Adrenal gland (tissue), 12 donors: Measurements from ENCODE around the gene SDK1. TPM values are rescaled to one million over a fixed set of nuclear protein-coding genes. Genes with fewer than 3 reads are reported as not detected.

Source experiments
- DNase-seq, 7 donors: peaks; one replicate each; pipeline ENCODE4 v3.0.0-alpha.2; 2019 to 2020
- H3K27ac ChIP-seq, 5 donors: fragments of 200-600 bp; sonication (generic) in 4 of 5; 1 replicate in 3 of 5; 2 replicates in 2 of 5; pipeline versions ENCODE4 v1.5.1 to v1.8.0; 2016 to 2020; ENCODE audit warnings: mild to moderate bottlenecking in 1 of 5
- H3K27me3 ChIP-seq: fragments of 200-600 bp; 2 replicates; pipeline ENCODE4 v1.8.0; 2021
- H3K36me3 ChIP-seq, 2 donors: fragments of 200-600 bp; replicated peaks in 1 of 2; 1 replicate in 1 of 2; 2 replicates in 1 of 2; pipeline versions ENCODE4 v1.5.1 to v1.8.0; 2018 to 2022
- H3K4me1 ChIP-seq, 2 donors: fragments of 200-600 bp; replicated peaks in 1 of 2; 1 replicate in 1 of 2; 2 replicates in 1 of 2; pipeline versions ENCODE4 v1.5.1 to v1.8.0; 2018 to 2021
- H3K4me3 ChIP-seq, 4 donors: fragments of 200-600 bp; sonication (generic) in 3 of 4; one replicate each; pipeline ENCODE4 v1.5.1; 2016 to 2018
- H3K9me3 ChIP-seq, 3 donors: fragments of 200-600 bp; sonication (generic) in 1 of 3; replicated peaks in 1 of 3; 1 replicate in 2 of 3; 2 replicates in 1 of 3; pipeline versions ENCODE4 v1.5.1 to v1.8.0; 2016 to 2021
- POLR2A ChIP-seq, 2 donors: fragments of 450-650 bp; IDR thresholded peaks; one replicate each; pipeline ENCODE4 v1.6.1; 2017; ENCODE audit warnings: antibody characterized with exemption in 2 of 2, mild to moderate bottlenecking in 2 of 2, moderate library complexity in 1 of 2
- WGBS, 4 donors: extraction: QIAGEN DNeasy Blood & Tissue Kit in 2 of 4; methylation state at CpG; one replicate each; pipeline versions ENCODE4 v1.1.5 to v1.1.7; 2013 to 2017; 5-methylcytosine and 5-hydroxymethylcytosine counted together
- intact Hi-C, 2 donors: fragments of 100-400 bp; cut with DNase I; formaldehyde crosslinking; loops; one replicate each; pipeline versions ENCODE4 v1.14.1 to v1.15.0; 2022 to 2023
- polyA plus RNA-seq, 3 donors: library from polyadenylated mRNA; stranded (reverse); fragments of 200-250 nt in 2 of 3; fragments of 350-450 nt in 1 of 3; fragmentation: Illumina TruSeq in 1 of 3; extraction: RNeasy Lipid Tissue Mini Kit (QIAGEN cat#74804) in 1 of 3; gene quantifications; one replicate each; pipeline ENCODE4 v1.2.3, GENCODE V29; 2013 to 2014
- total RNA-seq, 9 donors: library from RNA; depleted of rRNA in 4 of 9; stranded (reverse); fragments of >200 nt in 4 of 9; fragments of 120-200 nt in 1 of 9; fragmentation: NEBNext Ultra II Directional in 1 of 9; extraction: Animal tissue kit (Norgen Biotek cat#: 25700) in 1 of 9; gene quantifications; one replicate each; pipeline versions ENCODE4 v1.1.0 to v1.2.4, GENCODE V29; 2013 to 2023
- TF ChIP-seq, protein P1 (sequence below), 6 experiments: fragments of 450-650 bp in 4 of 6; fragments of 200-600 bp in 2 of 6; sonication (generic) in 1 of 6; IDR thresholded peaks; 1 replicate in 5 of 6; 2 replicates in 1 of 6; pipeline versions ENCODE4 v1.5.1 to v1.8.0; 2016 to 2021; ENCODE audit warnings: antibody characterized with exemption in 6 of 6, mild to moderate bottlenecking in 2 of 6, moderate library complexity in 1 of 6
- donor health status: healthy with polysubstance abuse.
- donor health status: Bipolar disorder and iron deficiency.
- donor health status: DM: yes; HTN: yes; CAD: no.
- donor health status: DM: no; HTN: no; CAD: no.
- donor health status: DM: no; HTN: no; CAD: no.
- donor health status: DM: yes; HTN: yes; CAD: no.

Gene SDK1
- total and polyA plus RNA-seq, 12 donors, result 0.50 to 3.6 (median 1.5) TPM

DNA sequence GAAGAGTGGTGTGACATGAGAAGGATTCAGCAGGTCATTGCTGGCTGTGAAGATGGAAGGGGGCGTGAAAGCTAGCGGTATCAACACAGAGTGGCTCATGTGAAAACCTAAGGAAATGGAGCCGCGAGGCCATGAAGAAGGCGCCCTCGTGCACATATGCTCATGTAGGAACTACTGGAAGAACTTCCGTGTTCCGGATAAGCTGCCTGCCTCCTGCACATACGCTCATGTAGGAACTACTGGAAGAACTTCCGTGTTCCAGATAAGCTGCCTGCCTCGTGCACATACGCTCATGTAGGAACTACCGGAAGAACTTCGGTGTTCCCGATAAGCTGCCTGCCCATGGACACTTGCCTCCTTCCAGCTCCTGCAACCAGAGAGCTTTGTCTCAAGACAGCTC is 179.1 kb downstream of the SDK1 start:
- no peaks in the 10 kb centered on the region for H3K36me3 ChIP-seq
- DNase-seq, result no peak
- H3K4me1 ChIP-seq, result no peaks in the 10 kb centered on the region
- H3K4me3 ChIP-seq, result no peak overlapping the region
- no peaks in the 10 kb centered on the region for H3K9me3 ChIP-seq
- no peak overlapping the region for H3K27ac ChIP-seq
- TF ChIP-seq, protein P1, sequence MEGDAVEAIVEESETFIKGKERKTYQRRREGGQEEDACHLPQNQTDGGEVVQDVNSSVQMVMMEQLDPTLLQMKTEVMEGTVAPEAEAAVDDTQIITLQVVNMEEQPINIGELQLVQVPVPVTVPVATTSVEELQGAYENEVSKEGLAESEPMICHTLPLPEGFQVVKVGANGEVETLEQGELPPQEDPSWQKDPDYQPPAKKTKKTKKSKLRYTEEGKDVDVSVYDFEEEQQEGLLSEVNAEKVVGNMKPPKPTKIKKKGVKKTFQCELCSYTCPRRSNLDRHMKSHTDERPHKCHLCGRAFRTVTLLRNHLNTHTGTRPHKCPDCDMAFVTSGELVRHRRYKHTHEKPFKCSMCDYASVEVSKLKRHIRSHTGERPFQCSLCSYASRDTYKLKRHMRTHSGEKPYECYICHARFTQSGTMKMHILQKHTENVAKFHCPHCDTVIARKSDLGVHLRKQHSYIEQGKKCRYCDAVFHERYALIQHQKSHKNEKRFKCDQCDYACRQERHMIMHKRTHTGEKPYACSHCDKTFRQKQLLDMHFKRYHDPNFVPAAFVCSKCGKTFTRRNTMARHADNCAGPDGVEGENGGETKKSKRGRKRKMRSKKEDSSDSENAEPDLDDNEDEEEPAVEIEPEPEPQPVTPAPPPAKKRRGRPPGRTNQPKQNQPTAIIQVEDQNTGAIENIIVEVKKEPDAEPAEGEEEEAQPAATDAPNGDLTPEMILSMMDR (IDR thresholded peaks at IDR 0.05), result no peak
- TF ChIP-seq POLR2A (IDR thresholded peaks at IDR 0.05), result no peak
- WGBS, 4 donors, result 92 to 94% (median 93%) methylated on average over 15 of the region's 15 CpGs
- intact Hi-C loops, result no loop called here
- no peaks in the 10 kb centered on the region for H3K27me3 ChIP-seq

DNA sequence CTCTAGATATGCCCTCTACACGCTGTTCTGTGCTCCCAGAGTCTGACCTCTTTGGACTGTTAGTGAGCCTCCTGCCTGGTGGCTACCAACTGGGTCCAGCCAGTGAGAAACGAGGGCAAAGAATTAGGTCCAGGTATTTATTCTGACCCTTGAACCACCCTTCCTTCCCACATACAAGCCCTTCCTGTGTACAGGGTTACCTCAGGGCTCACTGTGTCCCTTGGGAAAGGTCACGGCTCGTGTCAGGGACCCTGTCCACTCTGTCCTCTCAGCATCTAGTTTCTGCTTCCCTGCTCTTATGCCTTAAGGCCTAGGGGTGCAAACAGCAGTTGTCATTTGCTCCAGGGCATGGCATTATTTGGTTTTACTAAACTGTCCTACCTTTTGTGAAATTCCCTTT is 180.4 kb downstream of the SDK1 start:
- no peak overlapping the region for H3K27ac ChIP-seq
- no peaks in the 10 kb centered on the region for H3K4me1 ChIP-seq
- no peaks in the 10 kb centered on the region for H3K36me3 ChIP-seq
- 60 to 69% (median 67%) methylated on average over 4 of the region's 4 CpGs for WGBS, 4 donors
- no peak for DNase-seq
- no peak overlapping the region for H3K4me3 ChIP-seq
- no peak for TF ChIP-seq POLR2A (IDR thresholded peaks at IDR 0.05)
- TF ChIP-seq, protein P1 (IDR thresholded peaks at IDR 0.05), result no peak
- H3K27me3 ChIP-seq, result no peaks in the 10 kb centered on the region
- no peaks in the 10 kb centered on the region for H3K9me3 ChIP-seq
- intact Hi-C loops, result no loop called here

DNA sequence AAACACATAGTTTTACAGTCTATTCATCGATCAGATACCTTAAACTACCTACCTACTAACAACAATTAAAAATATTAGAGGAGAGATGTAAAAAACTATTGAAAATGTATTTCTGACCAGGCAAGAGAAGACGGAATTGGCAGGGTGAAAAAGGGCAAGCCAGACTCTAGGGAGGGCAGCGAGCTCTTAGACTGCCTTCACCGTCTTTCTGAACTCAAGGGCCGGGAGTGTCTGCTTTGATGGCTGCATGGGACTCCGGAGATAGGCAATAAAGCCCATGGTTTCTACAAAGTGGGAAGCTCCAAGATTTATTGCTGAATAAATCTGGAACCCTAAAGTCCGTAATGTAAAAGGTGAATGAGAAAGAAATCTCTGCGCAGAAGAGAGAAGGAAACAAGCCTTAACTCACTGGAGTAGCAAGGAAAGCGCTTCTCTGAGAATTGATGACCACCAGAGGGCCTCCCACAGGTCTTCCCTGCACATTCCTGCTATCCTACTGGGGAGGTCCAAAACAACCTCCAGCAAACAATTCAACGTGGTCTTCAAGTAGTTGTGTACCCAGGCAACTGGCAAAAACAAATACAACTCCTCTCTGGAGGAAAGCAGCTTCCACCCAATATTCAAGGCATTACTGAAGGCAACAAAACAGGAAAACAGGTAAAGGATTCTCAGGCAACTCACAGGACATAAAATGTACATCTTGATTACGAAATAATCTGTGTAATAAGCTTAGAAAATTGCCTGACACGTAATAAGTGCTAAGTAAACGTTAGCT is 181.3 kb downstream of the SDK1 start:
- Histone ChIP-seq H3K27ac (no peak overlapping the region), H3K27me3 (no peaks in the 10 kb centered on the region), H3K4me1 (no peaks in the 10 kb centered on the region), H3K36me3 (no peaks in the 10 kb centered on the region), H3K9me3 (no peaks in the 10 kb centered on the region), H3K4me3 (no peak overlapping the region)
- no peak for TF ChIP-seq POLR2A (IDR thresholded peaks at IDR 0.05)
- TF ChIP-seq, protein P1 (IDR thresholded peaks at IDR 0.05), result peak in 4 of 6 experiments; percentile 14 to 36 (median 26)
- DNase-seq, result peak in 3 of 7 donors; percentile 8 to 26 (median 21)
- WGBS, 4 donors, result 59 to 65% (median 61%) methylated on average over 13 of the region's 13 CpGs
- intact Hi-C loops, result no loop called here

DNA sequence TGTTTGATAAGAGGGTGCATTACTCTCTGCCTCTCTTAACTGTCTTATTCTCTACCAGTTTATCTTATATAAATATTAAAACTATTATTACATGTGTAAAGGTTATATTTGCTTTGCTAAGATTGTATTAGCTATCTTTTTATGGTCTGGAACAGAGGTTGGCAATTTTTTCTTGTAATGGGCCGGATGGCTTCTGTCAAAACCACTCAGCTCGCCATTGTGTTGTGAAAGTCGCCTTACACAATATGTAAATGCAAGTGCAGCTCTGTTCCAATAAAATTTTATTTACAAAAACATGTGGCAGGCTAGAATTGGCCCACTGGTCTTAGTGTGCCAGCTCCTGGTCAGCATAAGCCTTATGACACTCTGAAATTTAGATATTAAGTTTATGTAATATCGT is 185.8 kb downstream of the SDK1 start:
- Histone ChIP-seq H3K9me3 (no peaks in the 10 kb centered on the region), H3K27me3 (no peaks in the 10 kb centered on the region), H3K27ac (no peak overlapping the region), H3K4me1 (no peaks in the 10 kb centered on the region), H3K4me3 (no peak overlapping the region), H3K36me3 (no peaks in the 10 kb centered on the region)
- no peak for DNase-seq
- TF ChIP-seq, protein P1 (IDR thresholded peaks at IDR 0.05), result no peak
- no peak for TF ChIP-seq POLR2A (IDR thresholded peaks at IDR 0.05)
- intact Hi-C loops, result no loop called here
- 60 to 83% (median 81%) methylated on average over 4 of the region's 4 CpGs for WGBS, 4 donors
